B cell (primary cell): ENCODE results near the gene PLCB1. TPM values are rescaled to one million over a fixed set of nuclear protein-coding genes. Genes with fewer than 3 reads are reported as not detected.

Source experiments
- ATAC-seq: fragments of 200-7000 bp; cut with Tn5 transposase; one replicate; pipeline ENCODE4 v1.10.0; 2021; ENCODE audit warnings: low read depth, mild to moderate bottlenecking, moderate number of reproducible peaks, moderate library complexity
- CTCF ChIA-PET: fragments of 350-600 bp; sonication (Branson Sonifier 250); formaldehyde crosslinking; loops from one replicate; lab custom pipeline; 2021; ENCODE audit warnings: antibody characterized with exemption, inconsistent platforms; lab: Charles Lee
- POLR2A ChIA-PET: fragments of 350-600 bp; sonication (Branson Sonifier 250); formaldehyde crosslinking; loops from one replicate; lab custom pipeline; 2021; ENCODE audit warnings: antibody characterized with exemption; lab: Charles Lee
- DNase-seq: peaks from one replicate; pipeline ENCODE4 v3.0.0; 2013
- H2AFZ ChIP-seq: 2 replicates; pipeline ENCODE4 v1.6.1; 2012; ENCODE audit warnings: mild to moderate bottlenecking, low read depth, low read length; ENCODE audit not compliant: insufficient read depth, poor library complexity, severe bottlenecking
- H3K27ac ChIP-seq, 2 donors: 1 replicate in 1 of 2; 2 replicates in 1 of 2; pipeline ENCODE4 v1.5.1; 2012 to 2013; ENCODE audit warnings: low read length in 2 of 2, mild to moderate bottlenecking in 2 of 2, moderate library complexity in 1 of 2
- H3K27me3 ChIP-seq, 4 experiments: fragments of 200-600 bp in 1 of 4; sonication (generic) in 1 of 4; replicated peaks in 1 of 4; 1 replicate in 2 of 4; 2 replicates in 2 of 4; pipeline versions ENCODE4 v1.6.1 to v1.7.0; 2013 to 2016; ENCODE audit warnings: low read length in 3 of 4, mild to moderate bottlenecking in 2 of 4, mixed read lengths in 1 of 4, moderate library complexity in 1 of 4; ENCODE audit not compliant: insufficient read depth in 4 of 4, control insufficient read depth in 3 of 4; ENCODE audit errors: control extremely low read depth in 1 of 4
- H3K36me3 ChIP-seq, 2 experiments: replicated peaks in 1 of 2; 1 replicate in 1 of 2; 2 replicates in 1 of 2; pipeline versions ENCODE4 v1.6.1 to v1.7.1; 2013; ENCODE audit warnings: low read length in 1 of 2; ENCODE audit not compliant: insufficient read depth in 2 of 2, control insufficient read depth in 1 of 2; ENCODE audit errors: control extremely low read depth in 1 of 2, extremely low read depth in 1 of 2
- H3K4me1 ChIP-seq, 2 donors: fragments of 200-600 bp in 1 of 2; sonication (generic) in 1 of 2; 1 replicate in 1 of 2; 2 replicates in 1 of 2; pipeline versions ENCODE4 v1.5.1 to v1.6.1; 2013 to 2017; ENCODE audit warnings: low read length in 2 of 2; ENCODE audit not compliant: control insufficient read depth in 2 of 2, insufficient read depth in 2 of 2
- H3K4me2 ChIP-seq: replicated peaks from 2 replicates; pipeline ENCODE3; 2012; ENCODE audit warnings: mild to moderate bottlenecking, low read depth, low read length; ENCODE audit not compliant: poor library complexity, severe bottlenecking
- H3K4me3 ChIP-seq, 5 experiments: fragments of 200-600 bp in 1 of 5; sonication (generic) in 1 of 5; 1 replicate in 3 of 5; 2 replicates in 2 of 5; pipeline versions ENCODE4 v1.5.1 to v1.7.0; 2011 to 2016; ENCODE audit warnings: low read length in 4 of 5, mild to moderate bottlenecking in 4 of 5, low read depth in 2 of 5, control low read depth in 1 of 5, moderate library complexity in 1 of 5; ENCODE audit not compliant: insufficient read depth in 1 of 5; ENCODE audit errors: control extremely low read depth in 1 of 5, extremely low read depth in 1 of 5
- H3K79me2 ChIP-seq: fragments of 200-600 bp; sonication (generic); one replicate; pipeline ENCODE4 v1.6.0; 2016; ENCODE audit warnings: low read length; ENCODE audit not compliant: control insufficient read depth, insufficient read depth
- H3K9ac ChIP-seq: fragments of 200-600 bp; sonication (generic); 2 replicates; pipeline ENCODE4 v1.6.1; 2017; ENCODE audit warnings: mild to moderate bottlenecking, low read length, moderate library complexity
- H3K9me3 ChIP-seq, 3 donors: one replicate each; pipeline versions ENCODE4 v1.6.1 to v1.7.1; 2013; ENCODE audit warnings: low read length in 2 of 3; ENCODE audit not compliant: control insufficient read depth in 2 of 3, insufficient read depth in 1 of 3; ENCODE audit errors: control extremely low read depth in 1 of 3
- H4K20me1 ChIP-seq: 2 replicates; pipeline ENCODE4 v1.6.0; 2012; ENCODE audit warnings: mild to moderate bottlenecking, low read length; ENCODE audit not compliant: insufficient read depth, control insufficient read depth, poor library complexity, severe bottlenecking
- H3K27ac Mint-ChIP-seq: one replicate; pipeline ENCODE4 v1.8.0; 2021; ENCODE audit warnings: mixed read lengths
- H3K27me3 Mint-ChIP-seq: one replicate; pipeline ENCODE4 v1.8.0; 2021; ENCODE audit warnings: mixed read lengths
- H3K4me1 Mint-ChIP-seq: one replicate; pipeline ENCODE4 v1.8.0; 2021; ENCODE audit warnings: mixed read lengths
- H3K4me3 Mint-ChIP-seq: one replicate; pipeline ENCODE4 v1.8.0; 2021; ENCODE audit warnings: mixed read lengths
- H3K9me3 Mint-ChIP-seq: one replicate; pipeline ENCODE4 v1.8.0; 2022; ENCODE audit warnings: mixed read lengths; ENCODE audit not compliant: insufficient read depth
- CTCF ChIP-seq: fragments of 200-600 bp; IDR thresholded peaks from one replicate; pipeline ENCODE4 v1.8.0; 2022; ENCODE audit warnings: antibody characterized with exemption, mild to moderate bottlenecking
- EZH2 ChIP-seq: IDR thresholded peaks from 2 replicates; pipeline ENCODE4 v1.6.1; 2012; ENCODE audit warnings: borderline replicate concordance, low read depth, mild to moderate bottlenecking, moderate library complexity, low read length; ENCODE audit not compliant: insufficient read depth, poor library complexity, severe bottlenecking
- WGBS: methylation state at CpG from one replicate; pipeline ENCODE4 v1.1.5; 2013; ENCODE audit warnings: missing lambda C conversion rate; ENCODE audit not compliant: insufficient coverage; 5-methylcytosine and 5-hydroxymethylcytosine counted together
- intact Hi-C: fragments of 100-400 bp; cut with micrococcal nuclease; formaldehyde crosslinking; loops from one replicate; pipeline ENCODE4 v1.10.0; 2022
- polyA plus RNA-seq: library from polyadenylated mRNA; depleted of rRNA; stranded (reverse); fragments of >200 nt; gene quantifications from 2 replicates; pipeline ENCODE4 v1.2.3, GENCODE V29; 2012
- total RNA-seq, 2 donors: library from RNA; stranded (reverse); fragments of 120-200 nt in 1 of 2; gene quantifications; 1 replicate in 1 of 2; 2 replicates in 1 of 2; pipeline versions ENCODE4 v1.2.3 to v1.2.4, GENCODE V29; 2013 to 2022

Gene PLCB1
- total and polyA plus RNA-seq, 2 donors (not counting 1 experiment from before 2014, with no cell fraction given): 0.18 to 0.47 TPM

GRCh38 chr20:8254911-8255582 lies 123.0 kb downstream of the PLCB1 start:
- H3K79me2 ChIP-seq: no peaks in the 10 kb centered on the region
- ChIA-PET CTCF (no interaction called here), POLR2A (no interaction called here)
- no CpG with 5 or more reads among the region's 4 CpGs for WGBS
- no peaks in the 10 kb centered on the region for H3K9me3 ChIP-seq
- no peak overlapping the region for H3K4me3 ChIP-seq
- no peaks in the 10 kb centered on the region for H3K9me3 Mint-ChIP-seq
- no peak overlapping the region for H3K4me2 ChIP-seq
- no peaks in the 10 kb centered on the region for H3K4me1 Mint-ChIP-seq
- H3K27me3 ChIP-seq: no peaks in the 10 kb centered on the region
- no peaks in the 10 kb centered on the region for H3K36me3 ChIP-seq
- DNase-seq: no peak
- no peak overlapping the region for H3K27ac Mint-ChIP-seq
- no peak overlapping the region for H3K9ac ChIP-seq
- no peaks in the 10 kb centered on the region for H3K27me3 Mint-ChIP-seq
- TF ChIP-seq CTCF (no peak), EZH2 (no peak)
- no peak overlapping the region for H3K27ac ChIP-seq
- no peak for ATAC-seq
- no peak overlapping the region for H3K4me3 Mint-ChIP-seq
- intact Hi-C loops: no loop called here
- H4K20me1 ChIP-seq: no peaks in the 10 kb centered on the region
- H3K4me1 ChIP-seq: no peaks in the 10 kb centered on the region
- H2AFZ ChIP-seq: no peak overlapping the region

- Histone ChIP-seq H3K27me3 (no peaks in the 10 kb centered on the region), H3K9ac (no peak overlapping the region), H3K4me1 (no peaks in the 10 kb centered on the region), H3K4me3 (no peak overlapping the region), H3K9me3 (no peaks in the 10 kb centered on the region), H3K4me2 (no peak overlapping the region), H3K79me2 (no peaks in the 10 kb centered on the region), H4K20me1 (no peaks in the 10 kb centered on the region), H3K36me3 (no peaks in the 10 kb centered on the region), H2AFZ (no peak overlapping the region), H3K27ac (no peak overlapping the region)
- H3K27ac Mint-ChIP-seq: no peak overlapping the region
- no peaks in the 10 kb centered on the region for H3K27me3 Mint-ChIP-seq
- CTCF ChIA-PET: no interaction called here
- DNase-seq: no peak
- ATAC-seq: no peak
- H3K9me3 Mint-ChIP-seq: no peaks in the 10 kb centered on the region
- TF ChIP-seq EZH2 (no peak), CTCF (no peak)
- WGBS: no CpG with 5 or more reads among the region's 3 CpGs
- POLR2A ChIA-PET: no interaction called here
- no peaks in the 10 kb centered on the region for H3K4me1 Mint-ChIP-seq
- H3K4me3 Mint-ChIP-seq: no peak overlapping the region
- intact Hi-C loops: no loop called here
These were observed 124.0 kb downstream of the PLCB1 start for GRCh38 chr20:8255945-8256632.
